H1 (cell line): Measurements from ENCODE around the gene OR4S1. TPM values are rescaled to one million over a fixed set of nuclear protein-coding genes. Genes with fewer than 3 reads are reported as not detected.

Experiments
- CTCF ChIA-PET: fragments of 300-600 bp; sonication (Branson Sonifier 250); formaldehyde crosslinking; loops from one replicate; lab custom pipeline; 2021; ENCODE audit not compliant: partially characterized antibody; lab: Charles Lee
- POLR2A ChIA-PET: fragments of 300-600 bp; sonication (Branson Sonifier 250); formaldehyde crosslinking; loops from one replicate; lab custom pipeline; 2021; ENCODE audit warnings: inconsistent platforms; ENCODE audit not compliant: partially characterized antibody; lab: Charles Lee
- DNase-seq, 2 experiments: peaks; one replicate each; pipeline versions ENCODE4 v3.0.0 to v3.0.0-alpha.2; 2010 to 2022; ENCODE audit warnings: low spot score in 2 of 2, low read depth in 1 of 2, mixed read lengths in 1 of 2
- FAIRE-seq: peaks from 2 replicates; lab custom pipeline; 2011; peaks lifted over from hg19 to GRCh38; lab: Jason Lieb, UNC
- H2AFZ ChIP-seq: 2 replicates; pipeline ENCODE4 v1.8.1; 2012; ENCODE audit warnings: low read length, inconsistent platforms
- H2AK5ac ChIP-seq: 2 replicates; pipeline ENCODE4 v1.6.1; 2013; ENCODE audit warnings: low read depth, low read length
- H2BK120ac ChIP-seq: replicated peaks from 2 replicates; pipeline ENCODE3; 2013; ENCODE audit warnings: low read depth, low read length, inconsistent platforms
- H2BK12ac ChIP-seq: 2 replicates; pipeline ENCODE4 v1.6.1; 2013; ENCODE audit warnings: low read depth, low read length
- H2BK15ac ChIP-seq: 2 replicates; pipeline ENCODE4 v1.6.1; 2013; ENCODE audit warnings: low read length
- H2BK20ac ChIP-seq: 2 replicates; pipeline ENCODE4 v1.6.1; 2013; ENCODE audit warnings: low read length
- H2BK5ac ChIP-seq: 2 replicates; pipeline ENCODE4 v1.6.1; 2013; ENCODE audit warnings: low read depth, low read length
- H3K14ac ChIP-seq: 2 replicates; pipeline ENCODE4 v1.6.1; 2013; ENCODE audit warnings: inconsistent platforms; ENCODE audit not compliant: insufficient read length
- H3K18ac ChIP-seq: 2 replicates; pipeline ENCODE4 v1.6.1; 2013; ENCODE audit warnings: low read length; ENCODE audit errors: extremely low read depth
- H3K23ac ChIP-seq: 2 replicates; pipeline ENCODE4 v1.6.1; 2013; ENCODE audit warnings: inconsistent platforms; ENCODE audit not compliant: insufficient read length
- H3K23me2 ChIP-seq: 2 replicates; pipeline ENCODE4 v1.6.1; 2013; ENCODE audit warnings: low read depth, low read length
- H3K27ac ChIP-seq: 2 replicates; pipeline ENCODE4 v1.6.1; 2011; ENCODE audit warnings: low read depth, low read length, inconsistent platforms
- H3K27me3 ChIP-seq, 4 experiments: replicated peaks in 1 of 4; 1 replicate in 1 of 4; 2 replicates in 3 of 4; pipeline versions ENCODE4 v1.6.1 to v1.8.1; 2011 to 2013; ENCODE audit warnings: low read length in 3 of 4, mild to moderate bottlenecking in 3 of 4, inconsistent platforms in 2 of 4, mixed read lengths in 2 of 4, moderate library complexity in 1 of 4; ENCODE audit not compliant: control insufficient read depth in 3 of 4, insufficient read depth in 3 of 4; ENCODE audit errors: extremely low read depth in 1 of 4
- H3K36me3 ChIP-seq, 4 experiments: 2 replicates each; pipeline versions ENCODE4 v1.6.1 to v1.8.1; 2011 to 2013; ENCODE audit warnings: mild to moderate bottlenecking in 4 of 4, low read length in 3 of 4, moderate library complexity in 2 of 4, control low read depth in 1 of 4, inconsistent platforms in 1 of 4; ENCODE audit not compliant: insufficient read depth in 4 of 4, control insufficient read depth in 2 of 4
- H3K4ac ChIP-seq: replicated peaks from 2 replicates; pipeline ENCODE3; 2013; ENCODE audit warnings: low read length, low read depth, mixed read lengths, inconsistent platforms; ENCODE audit not compliant: insufficient read length
- H3K4me1 ChIP-seq, 4 experiments: replicated peaks in 1 of 4; 1 replicate in 1 of 4; 2 replicates in 3 of 4; pipeline versions ENCODE4 v1.6.1 to v1.8.1; 2011 to 2013; ENCODE audit warnings: low read length in 3 of 4, inconsistent platforms in 2 of 4, mixed read lengths in 1 of 4; ENCODE audit not compliant: insufficient read depth in 4 of 4, control insufficient read depth in 3 of 4
- H3K4me2 ChIP-seq, 2 experiments: 2 replicates each; pipeline versions ENCODE4 v1.6.1 to v1.8.1; 2011 to 2013; ENCODE audit warnings: low read depth in 2 of 2, low read length in 2 of 2, control low read depth in 1 of 2, inconsistent platforms in 1 of 2, mild to moderate bottlenecking in 1 of 2; ENCODE audit not compliant: insufficient read depth in 1 of 2
- H3K4me3 ChIP-seq, 4 experiments: fragments of 200-600, 300-600 bp in 1 of 4; sonication (generic), shearing (Covaris generic), sonication (Bioruptor Twin) in 1 of 4; 2 replicates each; pipeline versions ENCODE4 v1.5.1 to v1.8.1; 2011 to 2016; ENCODE audit warnings: low read length in 4 of 4, low read depth in 3 of 4, control low read depth in 2 of 4, inconsistent platforms in 2 of 4, mild to moderate bottlenecking in 2 of 4, mixed read lengths in 1 of 4, moderate library complexity in 1 of 4; ENCODE audit not compliant: insufficient read depth in 2 of 4; ENCODE audit errors: extremely low read depth in 1 of 4
- H3K56ac ChIP-seq: replicated peaks from 2 replicates; pipeline ENCODE3; 2013; ENCODE audit warnings: low read depth, mild to moderate bottlenecking, mixed read lengths, low read length, inconsistent platforms; ENCODE audit not compliant: insufficient read length
- H3K79me1 ChIP-seq: 2 replicates; pipeline ENCODE4 v1.6.1; 2013; ENCODE audit warnings: low read depth, low read length, control low read depth
- H3K79me2 ChIP-seq, 2 experiments: 2 replicates each; pipeline versions ENCODE4 v1.6.1 to v1.8.1; 2012 to 2013; ENCODE audit warnings: low read length in 2 of 2, mild to moderate bottlenecking in 2 of 2, inconsistent platforms in 1 of 2; ENCODE audit not compliant: insufficient read depth in 2 of 2, control insufficient read depth in 1 of 2
- H3K9ac ChIP-seq, 4 experiments: replicated peaks in 1 of 4; 1 replicate in 1 of 4; 2 replicates in 3 of 4; pipeline versions ENCODE4 v1.6.1 to v1.8.1; 2011 to 2013; ENCODE audit warnings: low read depth in 3 of 4, low read length in 3 of 4, control low read depth in 2 of 4, mild to moderate bottlenecking in 2 of 4, moderate library complexity in 2 of 4, inconsistent platforms in 1 of 4; ENCODE audit errors: extremely low read depth in 1 of 4
- H3K9me3 ChIP-seq, 2 experiments: 2 replicates each; pipeline versions ENCODE4 v1.6.1 to v1.8.1; 2012 to 2013; ENCODE audit warnings: mild to moderate bottlenecking in 2 of 2, moderate library complexity in 2 of 2, control low read depth in 1 of 2, inconsistent platforms in 1 of 2, low read depth in 1 of 2, low read length in 1 of 2, mixed read lengths in 1 of 2; ENCODE audit not compliant: insufficient read depth in 2 of 2
- H4K20me1 ChIP-seq, 2 experiments: replicated peaks in 1 of 2; 2 replicates each; pipeline versions ENCODE3 to v1.8.1; 2011 to 2013; ENCODE audit warnings: inconsistent platforms in 2 of 2, low read length in 2 of 2, mild to moderate bottlenecking in 1 of 2; ENCODE audit not compliant: insufficient read depth in 2 of 2, control insufficient read depth in 1 of 2
- H4K5ac ChIP-seq: 2 replicates; pipeline ENCODE4 v1.6.1; 2013; ENCODE audit warnings: low read length, low read depth, mixed read lengths, inconsistent platforms; ENCODE audit not compliant: insufficient read length
- H4K8ac ChIP-seq: 2 replicates; pipeline ENCODE4 v1.8.0; 2013; ENCODE audit warnings: mild to moderate bottlenecking, moderate library complexity, low read length, inconsistent platforms; ENCODE audit not compliant: insufficient read depth; ENCODE audit errors: extremely low read depth
- H4K91ac ChIP-seq: replicated peaks from 2 replicates; pipeline ENCODE3; 2013; ENCODE audit warnings: low read length, mixed read lengths, inconsistent platforms; ENCODE audit not compliant: insufficient read length
- CREB1 ChIP-seq: IDR thresholded peaks from 2 replicates; pipeline ENCODE4 v1.6.1; 2012; ENCODE audit warnings: inconsistent platforms
- FOSL1 ChIP-seq: IDR thresholded peaks from 2 replicates; pipeline ENCODE4 v1.6.1; 2011; ENCODE audit warnings: mild to moderate bottlenecking, low read depth, low read length, moderate library complexity; ENCODE audit not compliant: insufficient read depth
- SIN3A ChIP-seq, 2 experiments: IDR thresholded peaks in 1 of 2; conservative IDR thresholded peaks in 1 of 2; 2 replicates each; pipeline ENCODE4 v1.6.1; 2011 to 2012; ENCODE audit warnings: low read length in 2 of 2, improper control_type of control experiment in 1 of 2, low read depth in 1 of 2, mild to moderate bottlenecking in 1 of 2
- SIRT6 ChIP-seq: IDR thresholded peaks from one replicate; pipeline ENCODE4 v1.7.1; 2012; ENCODE audit warnings: low read length, inconsistent platforms
- TCF12 ChIP-seq: IDR thresholded peaks from 2 replicates; pipeline ENCODE4 v1.6.1; 2011; ENCODE audit warnings: low read depth, mild to moderate bottlenecking, low read length
- TEAD4 ChIP-seq: IDR thresholded peaks from 2 replicates; pipeline ENCODE4 v1.6.1; 2012; ENCODE audit warnings: low read depth, low read length, inconsistent platforms, mixed read lengths
- WGBS, 2 experiments: shearing (Covaris generic) in 1 of 2; methylation state at CpG; one replicate each; pipeline versions ENCODE4 v1.1.6 to v1.1.7; 2013 to 2015; ENCODE audit warnings: low lambda C conversion rate in 2 of 2, mixed read lengths in 2 of 2, inconsistent platforms in 1 of 2, low coverage in 1 of 2, missing lambda C conversion rate in 1 of 2; ENCODE audit not compliant: insufficient replicate concordance in 2 of 2, insufficient coverage in 1 of 2, insufficient read length in 1 of 2; ENCODE audit errors: extremely low coverage in 1 of 2, missing lambda C conversion rate in 1 of 2; 5-methylcytosine and 5-hydroxymethylcytosine counted together
- polyA plus RNA-seq, 7 experiments: library from polyadenylated mRNA; depleted of rRNA in 3 of 7; stranded (reverse) in 5 of 7; unstranded in 2 of 7; fragments of >200 nt in 5 of 7; fragments of 200-250 nt in 2 of 7; gene quantifications; 1 replicate in 5 of 7; 2 replicates in 1 of 7; 4 replicates in 1 of 7; pipeline versions ENCODE4 v1.2.1 to v1.2.3, GENCODE V29; 2011 to 2013; ENCODE audit warnings: missing spikeins in 2 of 7, mixed read lengths in 2 of 7
- total RNA-seq: library from RNA; stranded (reverse); fragmentation: NEBNext Ultra II Directional; extraction: Animal tissue kit (Norgen Biotek cat#: 25700); gene quantifications from 2 replicates; pipeline ENCODE4 v1.2.1, GENCODE V29; 2021

The OR4S1 gene
- total and polyA plus RNA-seq, 2 of the 8 experiments (the other 6 are each of a cell fraction or from before 2014, with no cell fraction given), result not detected

DNA sequence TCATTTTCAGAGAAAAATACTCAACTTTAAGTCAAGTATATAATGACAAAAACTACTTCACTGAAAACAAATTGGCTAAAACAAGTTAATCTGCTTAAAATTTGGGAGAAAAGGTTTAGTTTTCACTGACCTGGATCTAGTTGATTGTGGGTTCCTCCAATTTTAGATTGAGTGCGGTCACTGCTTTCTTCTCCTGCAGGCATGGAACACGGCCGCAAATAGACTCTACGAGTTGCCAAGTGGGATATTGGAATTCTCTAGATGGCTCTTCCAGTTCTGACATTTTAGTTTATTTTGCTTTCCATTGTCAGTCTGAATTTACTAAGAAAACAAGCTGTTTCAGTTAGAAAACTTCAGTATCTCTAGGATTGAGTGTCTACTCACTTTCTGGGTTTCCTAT lies 48.0 kb downstream of the OR4S1 start:
- H2AFZ ChIP-seq, result no peak overlapping the region
- H4K5ac ChIP-seq, result no peak overlapping the region
- H3K36me3 ChIP-seq, result no peaks in the 10 kb centered on the region
- no peak overlapping the region for H2BK15ac ChIP-seq
- H3K9ac ChIP-seq, result no peak overlapping the region
- CTCF ChIA-PET, result no interaction called here
- no peak overlapping the region for H3K18ac ChIP-seq
- no peak overlapping the region for H3K4me2 ChIP-seq
- DNase-seq (no peak), FAIRE-seq (no peak)
- H2BK5ac ChIP-seq, result no peak overlapping the region
- H2BK12ac ChIP-seq, result no peak overlapping the region
- H3K4ac ChIP-seq, result no peak overlapping the region
- no peak overlapping the region for H4K91ac ChIP-seq
- H3K27me3 ChIP-seq, result no peaks in the 10 kb centered on the region
- no peaks in the 10 kb centered on the region for H3K79me1 ChIP-seq
- no peak overlapping the region for H4K8ac ChIP-seq
- H4K20me1 ChIP-seq, result no peaks in the 10 kb centered on the region
- H3K14ac ChIP-seq, result no peak overlapping the region
- WGBS, 2 experiments, result 90% methylated on average over 4 of the region's 4 CpGs; no CpG with 5 or more reads in 1 of the 2 experiments
- no peaks in the 10 kb centered on the region for H3K4me1 ChIP-seq
- no peak overlapping the region for H2AK5ac ChIP-seq
- peaks cover 35 to 48% of the 10 kb centered on the region in 2 experiments for H3K9me3 ChIP-seq
- H3K23me2 ChIP-seq, result no peaks in the 10 kb centered on the region
- POLR2A ChIA-PET, result no interaction called here
- no peak overlapping the region for H2BK20ac ChIP-seq
- H2BK120ac ChIP-seq, result no peak overlapping the region
- no peak overlapping the region for H3K23ac ChIP-seq
- H3K56ac ChIP-seq, result no peak overlapping the region
- no peak overlapping the region for H3K27ac ChIP-seq
- no peaks in the 10 kb centered on the region for H3K79me2 ChIP-seq
- no peak overlapping the region for H3K4me3 ChIP-seq
- TF ChIP-seq FOSL1 (no peak), CREB1 (no peak), TEAD4 (no peak), SIRT6 (no peak), SIN3A (conservative IDR thresholded peaks at IDR 0.05 in 1 of 2, IDR thresholded peaks at IDR 0.05 in 1 of 2; ENCODE audit: low read depth in 1 of 2, low read length in 2 of 2) (no peak), TCF12 (no peak)
